ENCODE measurements around the gene DGKB.

Gene DGKB

GRCh38 chr7:14600766-14601367 is 301.7 kb downstream of the DGKB start:
- no peak for DNase-seq (ENCODE audit: extremely low read depth in 1 of 2, low read depth in 1 of 2)

DNA sequence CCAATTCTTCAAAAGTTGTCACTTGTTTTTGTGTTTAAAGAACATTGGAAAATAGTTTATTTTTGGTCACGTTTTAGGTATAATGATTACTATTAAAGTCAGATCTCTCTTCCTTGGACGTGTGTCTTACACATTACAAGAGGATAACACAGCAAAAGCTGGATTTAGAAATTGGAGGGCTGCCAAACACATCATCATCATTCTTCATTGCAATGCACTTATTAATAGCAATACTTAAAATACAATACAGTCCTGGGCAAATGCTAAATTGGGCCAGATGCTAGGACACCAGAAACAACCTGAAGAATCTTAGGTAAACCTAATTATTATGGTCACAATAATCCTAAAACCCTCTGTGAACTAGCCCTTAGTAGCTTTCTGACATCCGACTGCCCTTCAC is 303.6 kb downstream of the DGKB start:
- DNase-seq (ENCODE audit: extremely low read depth in 1 of 2, low read depth in 1 of 2): no peak

DNA sequence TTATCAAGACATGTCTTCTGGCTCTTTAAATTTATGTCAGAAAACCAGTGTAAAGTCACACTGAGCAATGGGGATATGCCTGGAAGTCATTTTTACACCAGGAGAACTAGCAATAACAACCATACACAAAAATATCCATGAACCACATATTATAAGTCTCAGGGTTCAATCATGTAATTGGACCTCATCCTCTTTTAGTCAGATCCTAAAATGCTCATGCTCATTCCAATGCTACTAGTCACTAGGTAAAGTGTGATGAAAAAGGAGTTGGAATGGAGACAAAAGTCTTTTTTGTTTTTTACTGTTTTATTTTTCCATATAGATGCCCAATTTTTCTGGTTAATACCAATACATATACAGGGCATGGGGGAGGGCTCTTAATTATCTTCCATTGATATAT is 306.1 kb downstream of the DGKB start:
- no peak for DNase-seq (ENCODE audit: extremely low read depth in 1 of 2, low read depth in 1 of 2)

DNA sequence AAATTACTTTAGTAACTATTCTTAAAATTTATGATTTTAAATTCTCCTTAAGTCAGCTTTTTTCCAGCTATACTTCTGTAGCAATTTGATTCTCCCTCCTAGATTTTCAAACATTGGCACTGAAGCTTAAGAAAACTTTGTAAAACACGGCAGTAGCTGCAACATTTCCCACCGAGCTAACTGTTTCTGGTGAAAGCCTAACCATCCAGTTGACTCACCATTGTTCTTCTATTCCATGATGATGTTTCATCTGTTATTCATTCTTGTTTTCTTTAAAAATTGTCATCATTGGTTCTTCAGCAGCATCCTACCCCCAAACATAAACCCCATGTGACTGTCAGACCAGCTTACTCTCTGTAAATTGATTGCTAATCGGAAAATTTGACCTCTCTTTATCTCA is 312.3 kb downstream of the DGKB start:
- no peak for DNase-seq (ENCODE audit: extremely low read depth in 1 of 2, low read depth in 1 of 2)

DNA sequence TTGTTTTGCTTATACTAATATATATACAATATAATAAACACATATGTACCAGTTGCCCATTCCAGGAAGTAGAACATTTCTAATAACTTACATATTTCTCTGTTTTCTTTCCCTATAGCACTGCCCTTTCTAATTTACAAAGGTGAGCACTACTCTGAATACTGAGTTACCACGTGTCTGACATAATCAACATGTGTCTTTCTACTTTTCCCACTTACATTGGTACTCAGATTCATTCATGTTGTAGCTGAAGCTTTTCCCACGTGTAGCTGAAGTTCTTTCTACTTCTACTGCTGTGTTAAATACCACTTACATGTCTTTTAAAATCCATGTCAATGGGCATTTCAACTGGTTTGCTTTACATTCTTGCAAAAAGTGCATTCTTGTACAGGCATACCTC is 317.3 kb downstream of the DGKB start:
- no peak for DNase-seq (ENCODE audit: extremely low read depth in 1 of 2, low read depth in 1 of 2)

DNA sequence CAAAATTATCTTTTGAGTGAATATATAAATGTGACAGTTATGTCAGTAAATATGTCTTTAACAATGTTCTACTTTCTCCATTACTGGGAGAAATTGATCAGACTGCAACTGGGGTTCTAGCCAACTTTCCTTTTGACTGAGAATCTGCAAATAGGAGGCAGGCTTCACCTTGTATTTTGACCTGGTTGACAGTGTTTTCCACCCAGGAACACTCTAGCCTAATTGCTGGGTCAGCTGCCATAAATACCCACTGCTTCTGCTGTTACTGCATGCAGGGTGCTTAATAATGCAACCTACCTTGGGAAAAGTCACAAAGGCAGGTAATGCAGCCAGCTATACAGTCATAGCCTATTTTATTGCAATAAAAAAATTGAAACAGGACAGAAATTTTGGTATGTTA is 319.0 kb downstream of the DGKB start:
- no peak for DNase-seq (ENCODE audit: extremely low read depth in 1 of 2, low read depth in 1 of 2)

DNA sequence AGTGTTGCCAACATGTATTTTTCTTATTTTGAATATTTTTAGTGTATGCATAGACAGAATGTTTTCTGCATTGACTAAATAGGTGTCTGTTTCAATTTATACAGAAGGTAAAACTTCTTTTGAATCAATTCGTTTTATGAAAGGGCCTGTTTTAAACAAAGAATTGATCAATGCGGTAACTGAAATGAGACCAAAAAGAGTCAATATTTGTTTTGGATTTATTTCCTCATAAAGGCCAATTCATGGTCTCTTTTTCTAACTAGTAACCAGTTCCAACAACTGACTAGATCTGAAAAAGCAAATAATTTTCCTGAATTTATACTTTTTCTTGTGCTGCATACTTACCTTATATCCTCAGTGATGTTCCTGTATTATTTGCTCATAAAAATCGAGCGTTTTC is 320.5 kb downstream of the DGKB start:
- DNase-seq (ENCODE audit: extremely low read depth in 1 of 2, low read depth in 1 of 2): no peak

DNA sequence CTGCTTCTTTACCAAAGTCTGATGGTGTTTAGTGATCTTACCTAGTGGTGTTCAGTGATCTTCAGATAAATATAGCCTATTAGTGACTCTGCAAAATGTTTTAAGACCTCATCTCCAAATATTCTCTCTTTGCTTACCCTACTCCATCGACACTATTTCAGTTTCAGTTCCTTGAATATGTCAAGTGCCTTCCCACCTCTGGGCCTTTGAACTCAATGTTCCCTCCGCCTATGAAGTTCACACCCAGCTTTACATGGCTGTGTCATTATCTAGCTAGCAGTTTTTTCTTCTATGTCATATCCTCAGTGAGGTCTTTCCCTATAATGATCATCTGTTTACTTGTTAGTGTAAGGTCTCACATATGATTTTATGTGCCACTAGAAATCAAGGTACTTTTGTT is 322.6 kb downstream of the DGKB start:
- no peak for DNase-seq (ENCODE audit: extremely low read depth in 1 of 2, low read depth in 1 of 2)

GRCh38 chr7:14576578-14576977 is 326.0 kb downstream of the DGKB start:
- no peak for DNase-seq (ENCODE audit: extremely low read depth in 1 of 2, low read depth in 1 of 2)

- no peak for DNase-seq (ENCODE audit: extremely low read depth in 1 of 2, low read depth in 1 of 2)
Observed at GRCh38 chr7:14570750-14571607, 331.6 kb downstream of the DGKB start.

DNA sequence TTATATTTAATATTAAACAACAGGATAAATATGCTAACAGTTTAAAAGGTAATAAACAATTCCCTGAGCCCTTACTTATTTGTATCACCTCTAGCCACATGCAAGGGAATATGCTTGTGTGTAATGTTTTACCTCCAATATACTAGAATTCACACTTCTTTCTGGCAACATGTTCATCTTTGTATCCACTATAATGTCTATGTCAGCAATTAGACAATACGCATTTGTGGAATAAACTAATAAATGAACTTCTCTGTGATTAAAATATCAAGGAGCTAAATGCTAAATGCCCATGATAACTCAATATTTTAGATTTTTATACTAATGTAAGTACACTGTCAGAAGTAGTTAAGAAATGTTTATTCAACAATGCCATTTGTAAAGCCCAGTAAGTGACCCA is 350.5 kb downstream of the DGKB start:
- DNase-seq (ENCODE audit: extremely low read depth in 1 of 2, low read depth in 1 of 2): no peak

GRCh38 chr7:14551310-14551709 is 351.2 kb downstream of the DGKB start:
- DNase-seq (ENCODE audit: extremely low read depth in 1 of 2, low read depth in 1 of 2): no peak

DNA sequence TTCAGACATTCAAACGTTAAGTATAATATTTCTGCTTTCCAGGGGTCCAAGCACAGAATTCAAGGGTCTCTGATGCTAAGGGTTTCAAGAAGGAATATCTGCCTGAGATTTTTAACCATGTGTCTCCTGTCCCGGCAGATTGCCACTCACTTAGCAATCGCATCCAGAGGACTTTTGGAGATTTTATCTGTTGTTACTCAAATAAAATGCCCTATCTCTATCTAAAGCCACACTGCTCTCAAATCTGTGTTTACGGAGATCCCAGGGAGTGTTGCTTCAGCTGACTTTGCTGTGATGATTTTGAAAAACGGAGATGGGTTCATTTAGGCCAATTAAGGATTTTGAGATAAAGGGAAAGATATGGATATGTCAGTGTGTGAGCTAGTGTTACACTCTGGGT is 359.9 kb downstream of the DGKB start:
- no peak for DNase-seq (ENCODE audit: extremely low read depth in 1 of 2, low read depth in 1 of 2)

GRCh38 chr7:14521183-14521582 is 381.4 kb downstream of the DGKB start:
- no peak for DNase-seq (ENCODE audit: extremely low read depth in 1 of 2, low read depth in 1 of 2)

DNA sequence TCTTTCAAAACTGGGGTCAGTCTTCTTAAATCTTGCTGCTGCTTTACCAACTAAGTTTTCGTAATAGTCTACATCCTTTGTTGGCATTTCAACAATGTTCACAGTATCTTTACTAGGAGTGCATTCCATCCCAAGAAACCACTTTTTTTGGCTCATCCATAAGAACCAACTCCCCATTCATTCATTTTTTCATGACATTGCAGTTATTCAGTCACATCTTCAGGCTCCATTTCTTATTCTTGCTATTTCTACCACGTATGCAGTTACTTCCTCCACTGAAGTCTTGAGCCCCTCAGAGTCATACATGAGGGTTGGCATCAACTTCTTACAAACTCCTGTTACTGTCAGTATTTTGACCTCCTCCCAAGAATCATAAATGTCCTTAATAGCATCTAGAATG is 392.3 kb downstream of the DGKB start:
- no peak for DNase-seq (ENCODE audit: extremely low read depth in 1 of 2, low read depth in 1 of 2)

DNA sequence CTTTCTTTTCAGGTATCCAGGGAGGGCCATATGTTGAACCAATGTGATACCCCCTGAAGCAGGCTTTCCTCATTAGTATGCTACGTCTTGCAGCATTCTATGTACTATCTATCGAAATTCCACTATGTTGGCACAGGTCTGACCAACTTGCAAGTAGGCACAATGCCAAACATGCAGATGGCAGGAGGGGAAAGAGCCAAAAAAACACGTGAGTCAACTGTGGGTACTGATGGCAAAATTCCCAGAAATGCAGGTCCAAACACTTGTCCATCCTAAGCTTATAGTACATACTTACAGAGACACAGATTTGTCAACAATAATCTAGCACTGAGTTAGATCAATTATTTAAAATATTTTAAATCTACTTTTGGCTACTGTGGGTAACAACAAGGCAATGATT is 394.9 kb downstream of the DGKB start:
- DNase-seq (ENCODE audit: extremely low read depth in 1 of 2, low read depth in 1 of 2): no peak

DNA sequence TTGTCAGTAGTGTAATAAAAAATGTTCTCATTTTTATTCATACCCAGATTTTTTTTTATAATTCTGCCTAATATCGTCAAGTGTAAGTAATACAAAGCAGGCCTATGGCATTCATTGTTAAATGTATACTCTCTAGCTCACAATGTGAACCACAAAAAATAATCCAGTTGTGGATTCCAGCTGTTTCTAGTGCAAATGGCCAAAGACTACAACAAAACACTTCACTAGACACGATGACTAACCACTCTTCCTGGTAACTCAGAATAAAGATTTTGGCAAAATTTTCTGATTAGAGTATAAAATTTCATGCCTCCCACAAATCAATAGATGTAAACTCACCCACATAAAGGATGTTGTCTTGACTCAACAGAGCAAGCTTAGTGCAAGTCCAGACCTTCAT is 396.6 kb downstream of the DGKB start:
- no peak for DNase-seq (ENCODE audit: extremely low read depth in 1 of 2, low read depth in 1 of 2)

DNA sequence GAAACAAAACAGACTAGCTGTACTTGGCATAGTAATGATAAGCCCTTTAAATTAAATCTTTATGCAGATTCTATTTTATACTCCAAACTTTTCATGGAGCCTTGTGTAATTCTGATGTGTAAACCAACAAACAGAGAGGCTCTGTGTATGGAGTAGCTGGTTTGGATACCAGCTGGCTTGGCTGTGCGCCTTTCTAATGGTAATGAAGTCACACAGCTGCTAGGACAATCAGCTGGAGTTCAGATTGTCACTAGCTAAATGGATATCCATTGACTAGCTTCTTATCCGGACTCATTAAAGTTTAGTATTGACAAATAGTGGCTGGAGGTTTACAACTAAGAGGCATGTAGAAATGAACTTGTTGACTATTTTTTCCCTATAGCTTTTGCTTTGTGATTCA is 398.4 kb downstream of the DGKB start:
- DNase-seq (ENCODE audit: extremely low read depth in 1 of 2, low read depth in 1 of 2): no peak

DNA sequence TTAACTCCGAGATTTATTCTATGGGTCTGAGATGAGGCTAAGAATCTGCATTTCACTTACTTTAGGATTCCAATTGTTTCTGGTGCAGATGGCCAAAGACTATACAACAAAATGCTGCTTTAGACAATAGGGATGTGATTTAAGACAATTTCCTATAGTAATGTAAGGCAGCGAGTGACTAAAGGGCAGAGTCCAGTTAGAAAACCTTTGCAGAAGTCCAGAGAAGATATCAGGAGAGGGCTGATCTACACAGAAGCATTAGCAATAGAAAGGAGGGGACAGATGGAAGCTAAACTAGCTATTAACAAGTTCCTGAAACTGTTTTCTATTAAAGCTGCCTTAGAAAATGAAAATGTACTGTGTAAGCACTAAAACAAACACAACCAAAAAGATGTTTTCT is 398.9 kb downstream of the DGKB start:
- no peak for DNase-seq (ENCODE audit: extremely low read depth in 1 of 2, low read depth in 1 of 2)

GRCh38 chr7:14501436-14501835 is 401.1 kb downstream of the DGKB start:
- no peak for DNase-seq (ENCODE audit: extremely low read depth in 1 of 2, low read depth in 1 of 2)

DNA sequence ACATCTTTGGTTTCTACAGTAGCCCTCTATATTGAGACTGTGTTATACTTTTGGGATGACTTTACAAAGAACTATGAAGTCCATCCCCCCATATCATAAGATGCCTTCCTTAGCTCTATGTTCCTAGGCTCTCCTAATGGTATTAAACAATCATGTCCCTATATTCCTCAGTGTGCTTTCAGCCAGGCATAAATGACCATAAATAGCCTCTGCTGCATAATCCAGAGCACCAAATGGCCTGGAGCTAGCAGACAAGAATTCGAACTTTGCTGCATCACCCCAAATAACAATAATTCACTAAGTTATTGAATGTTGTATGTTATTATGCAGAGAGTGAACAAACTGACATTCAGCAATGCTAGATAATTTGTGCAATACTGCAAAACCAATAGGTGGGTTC is 405.2 kb downstream of the DGKB start:
- no peak for DNase-seq (ENCODE audit: extremely low read depth in 1 of 2, low read depth in 1 of 2)

GRCh38 chr7:14495633-14496032 is 406.9 kb downstream of the DGKB start:
- no peak for DNase-seq (ENCODE audit: extremely low read depth in 1 of 2, low read depth in 1 of 2)

Data from stimulated activated CD8-positive, alpha-beta memory T cell treated with anti-CD3 and anti-CD28 coated beads, Interleukin-7, amount 100 ng/mL, for 48 hours (primary cell).